ENCODE results near the gene LARGE1.

DNA sequence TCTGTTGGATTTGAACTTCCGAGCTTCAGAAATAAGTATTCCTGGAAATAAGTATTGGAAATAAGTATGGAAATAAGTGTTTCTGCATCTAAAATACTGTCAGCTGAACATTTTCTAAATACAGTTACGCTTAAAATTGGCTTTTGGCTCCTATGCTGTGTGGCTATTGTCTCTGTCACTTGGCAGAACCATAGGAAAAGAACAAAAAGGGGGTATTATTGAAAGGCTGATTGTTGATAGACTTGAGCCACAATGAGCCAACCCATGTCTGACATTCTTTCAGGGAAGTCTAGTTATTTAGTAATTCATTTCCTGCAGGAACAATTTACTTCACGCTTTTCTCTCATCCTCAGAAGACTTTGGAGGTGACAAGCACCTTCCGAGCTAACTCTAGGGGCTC, 32.5 kb upstream of the LARGE1 start:
- TF ChIP-seq, protein P1, sequence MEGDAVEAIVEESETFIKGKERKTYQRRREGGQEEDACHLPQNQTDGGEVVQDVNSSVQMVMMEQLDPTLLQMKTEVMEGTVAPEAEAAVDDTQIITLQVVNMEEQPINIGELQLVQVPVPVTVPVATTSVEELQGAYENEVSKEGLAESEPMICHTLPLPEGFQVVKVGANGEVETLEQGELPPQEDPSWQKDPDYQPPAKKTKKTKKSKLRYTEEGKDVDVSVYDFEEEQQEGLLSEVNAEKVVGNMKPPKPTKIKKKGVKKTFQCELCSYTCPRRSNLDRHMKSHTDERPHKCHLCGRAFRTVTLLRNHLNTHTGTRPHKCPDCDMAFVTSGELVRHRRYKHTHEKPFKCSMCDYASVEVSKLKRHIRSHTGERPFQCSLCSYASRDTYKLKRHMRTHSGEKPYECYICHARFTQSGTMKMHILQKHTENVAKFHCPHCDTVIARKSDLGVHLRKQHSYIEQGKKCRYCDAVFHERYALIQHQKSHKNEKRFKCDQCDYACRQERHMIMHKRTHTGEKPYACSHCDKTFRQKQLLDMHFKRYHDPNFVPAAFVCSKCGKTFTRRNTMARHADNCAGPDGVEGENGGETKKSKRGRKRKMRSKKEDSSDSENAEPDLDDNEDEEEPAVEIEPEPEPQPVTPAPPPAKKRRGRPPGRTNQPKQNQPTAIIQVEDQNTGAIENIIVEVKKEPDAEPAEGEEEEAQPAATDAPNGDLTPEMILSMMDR (IDR thresholded peaks at IDR 0.05 in 8 of 11, conservative IDR thresholded peaks at IDR 0.05 in 3 of 11) = no peak
- no peak for TF ChIP-seq POLR2A (IDR thresholded peaks at IDR 0.05)
